GM18520 (cell line): ENCODE results near the gene SEZ6.

ENCODE experiments used
- ATAC-seq: cut with Tn5 transposase; IDR thresholded peaks from one replicate; pipeline ENCODE4 v1.9.1; 2021; ENCODE audit not compliant: unreplicated experiment

SEZ6 gene

DNA sequence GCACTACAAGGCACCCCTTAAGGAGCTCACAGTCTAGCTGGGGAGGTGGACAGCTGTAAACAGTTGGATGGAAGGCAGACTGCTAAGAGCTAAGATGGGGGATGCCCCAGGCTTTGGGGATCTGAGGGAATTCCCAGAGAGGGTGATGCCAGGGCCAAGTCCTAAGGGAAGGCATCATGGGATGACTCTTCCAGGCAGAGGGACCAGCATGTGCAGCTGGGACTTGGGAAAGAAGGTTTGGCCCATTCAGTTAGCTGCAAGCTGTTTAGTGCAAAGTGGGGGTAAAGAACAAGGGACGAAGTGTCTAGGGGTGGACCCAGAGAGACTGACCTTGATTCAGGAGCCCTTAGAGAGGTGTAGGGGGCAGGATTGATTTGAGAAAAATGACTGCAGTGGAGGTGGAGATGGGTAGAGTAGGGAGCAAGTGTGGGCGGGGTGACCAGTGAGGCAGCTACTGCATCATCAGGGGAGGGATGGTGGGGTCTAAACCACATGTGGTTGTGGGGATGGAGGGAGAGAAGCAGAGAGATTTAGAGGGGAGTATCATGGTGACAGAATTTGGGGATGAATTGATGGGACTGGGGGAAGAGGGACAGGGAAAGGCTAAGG, 27.4 kb downstream of the SEZ6 start:
- no peak for ATAC-seq

DNA sequence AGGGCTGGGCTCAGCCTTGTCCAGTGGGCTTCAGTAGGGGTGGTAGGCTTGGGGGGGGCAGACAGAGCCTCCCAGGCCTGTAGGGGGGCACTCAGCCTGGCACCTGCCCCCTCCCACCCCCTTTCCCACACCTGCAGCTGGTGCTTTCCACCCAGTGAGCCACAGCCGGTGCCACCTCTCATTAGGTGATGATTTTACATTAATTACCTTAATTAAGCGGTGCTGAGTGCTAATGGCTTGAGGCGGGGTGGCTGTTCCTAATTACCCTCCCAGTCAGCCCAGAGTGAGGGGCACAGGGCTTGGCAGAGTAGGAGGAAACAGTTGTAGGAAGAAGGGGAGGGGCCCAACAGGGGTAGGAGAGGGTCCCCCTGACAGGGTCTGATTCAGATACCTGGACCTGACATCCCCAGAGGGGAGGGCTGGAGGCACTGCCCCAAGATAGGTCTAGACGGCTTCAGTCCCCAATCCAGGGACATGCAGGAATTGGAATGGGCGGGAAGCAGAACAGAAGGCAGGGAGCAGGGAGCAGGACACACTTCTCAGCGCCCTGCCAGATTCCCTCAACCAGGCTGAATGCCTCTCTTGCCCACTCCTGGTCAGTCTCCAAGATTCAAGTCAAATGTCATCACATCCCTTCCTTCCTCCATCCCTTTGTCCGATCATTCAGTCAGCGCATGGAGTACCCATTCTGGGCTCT, 28.0 kb downstream of the SEZ6 start:
- no peak for ATAC-seq

DNA sequence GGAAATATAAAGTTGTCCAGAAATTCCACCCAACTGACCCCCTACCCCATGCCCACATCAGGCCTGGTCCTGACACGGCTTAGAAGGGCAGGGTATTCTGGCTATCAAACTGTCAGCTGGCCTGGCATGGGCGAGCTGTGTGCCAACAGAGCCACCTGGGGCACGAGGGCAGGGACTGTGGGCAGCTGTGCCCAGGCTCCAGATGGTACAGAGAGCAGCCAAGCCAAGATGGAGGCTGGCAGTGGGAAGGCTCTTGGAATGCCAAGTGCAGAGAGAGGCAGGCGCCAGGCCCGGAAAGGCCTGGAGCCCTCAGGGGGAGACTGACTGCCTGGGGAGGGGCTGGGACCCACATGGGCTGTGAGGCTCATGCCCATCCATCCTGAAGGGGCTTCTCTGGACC, 30.2 kb downstream of the SEZ6 start:
- no peak for ATAC-seq

DNA sequence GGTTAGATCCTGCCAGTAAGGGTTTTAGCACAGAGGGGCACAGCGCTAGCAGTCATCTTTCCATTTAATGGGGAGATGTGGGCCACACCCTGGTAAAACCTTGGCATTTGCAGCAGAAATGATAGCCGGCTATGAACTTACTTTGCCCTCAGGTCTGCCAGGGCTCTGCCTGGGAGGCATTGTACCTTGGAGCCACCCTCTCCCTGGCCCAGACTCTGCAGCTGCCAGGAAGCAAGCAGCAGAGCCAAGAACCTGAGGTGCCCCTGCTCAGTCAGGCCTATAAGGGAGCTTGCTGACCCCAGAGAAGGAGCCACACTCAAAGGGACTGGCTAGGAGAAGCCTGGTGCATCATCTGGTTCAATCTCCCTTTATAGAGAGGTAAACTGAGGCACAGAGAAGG, 30.8 kb downstream of the SEZ6 start:
- ATAC-seq: no peak

DNA sequence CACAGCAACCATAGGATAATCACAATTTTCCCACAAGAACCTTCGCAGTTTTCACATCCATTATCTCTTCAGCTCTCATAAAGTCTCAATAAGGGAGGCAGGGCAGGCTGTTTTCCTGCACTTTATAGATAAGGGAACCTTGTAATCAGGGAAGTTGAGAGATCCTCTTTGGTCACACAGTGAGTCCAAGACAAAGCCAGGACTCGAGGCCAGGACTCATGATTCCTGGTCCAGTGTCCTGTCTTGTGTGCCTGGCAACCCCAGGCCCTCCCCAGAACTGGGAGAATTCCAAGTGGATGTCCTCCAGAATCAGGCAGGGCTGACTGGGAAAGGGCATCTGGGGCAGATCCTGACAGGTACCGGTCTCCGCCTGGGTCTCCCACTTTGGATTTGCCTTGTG, 31.4 kb downstream of the SEZ6 start:
- ATAC-seq: no peak

DNA sequence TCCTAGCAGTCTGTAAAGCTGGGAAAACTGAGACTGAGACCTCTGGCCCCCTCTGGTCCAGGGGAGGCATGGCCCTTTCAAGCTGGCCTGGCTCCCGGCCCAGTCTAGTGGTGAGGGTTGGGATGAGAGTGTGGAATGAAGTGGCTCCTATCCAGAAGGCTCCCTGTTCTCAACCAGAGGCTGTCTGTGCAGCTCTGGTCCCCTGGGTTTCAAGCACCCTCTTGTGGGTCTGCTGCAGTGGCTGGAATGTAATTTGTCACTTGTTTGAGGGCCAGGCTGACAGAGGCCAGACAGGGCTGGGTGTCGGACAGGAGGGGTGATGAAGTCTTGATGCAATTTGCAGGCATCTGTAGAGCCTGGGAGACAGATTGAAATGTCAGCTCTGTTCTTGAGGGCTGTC, 32.4 kb downstream of the SEZ6 start:
- ATAC-seq: no peak

DNA sequence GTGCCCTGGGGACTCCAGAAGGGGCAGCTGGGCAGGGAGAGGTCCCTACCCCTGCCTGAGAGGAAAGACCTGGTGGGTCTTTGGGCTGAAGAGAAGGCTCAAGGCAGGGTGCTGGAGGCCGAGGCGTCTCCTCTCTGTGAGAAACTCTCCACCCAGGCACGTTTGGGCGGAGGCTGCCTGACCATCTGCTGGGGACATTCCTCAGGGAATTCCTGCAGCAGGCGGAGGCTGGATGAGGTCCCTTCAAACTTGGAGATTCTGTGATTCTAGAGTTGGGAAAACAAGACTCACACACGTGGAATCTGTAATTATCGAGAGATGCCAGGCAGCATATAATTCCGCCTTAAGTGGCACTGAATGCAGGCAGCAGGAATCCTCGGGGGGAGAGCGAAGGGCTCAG, 33.4 kb downstream of the SEZ6 start:
- no peak for ATAC-seq

DNA sequence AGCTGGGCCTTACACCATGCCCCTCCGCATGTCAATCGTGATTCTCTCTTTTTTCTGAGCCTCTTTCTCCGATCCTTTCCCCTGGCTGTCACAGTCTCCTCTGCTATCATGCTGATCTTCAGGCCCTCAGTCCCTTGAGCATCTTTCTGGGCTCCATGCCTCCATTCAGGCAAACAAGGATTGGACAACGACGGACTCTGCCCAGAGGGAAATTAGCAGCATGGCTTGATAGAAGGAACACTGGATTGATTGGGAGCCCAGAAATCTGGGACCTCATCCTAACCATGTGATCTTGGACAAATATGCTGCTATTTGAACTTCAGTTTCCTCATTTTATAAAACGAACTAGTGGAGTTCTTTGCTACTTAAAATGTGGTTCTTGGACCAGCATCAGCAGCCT, 35.0 kb downstream of the SEZ6 start:
- ATAC-seq: no peak

DNA sequence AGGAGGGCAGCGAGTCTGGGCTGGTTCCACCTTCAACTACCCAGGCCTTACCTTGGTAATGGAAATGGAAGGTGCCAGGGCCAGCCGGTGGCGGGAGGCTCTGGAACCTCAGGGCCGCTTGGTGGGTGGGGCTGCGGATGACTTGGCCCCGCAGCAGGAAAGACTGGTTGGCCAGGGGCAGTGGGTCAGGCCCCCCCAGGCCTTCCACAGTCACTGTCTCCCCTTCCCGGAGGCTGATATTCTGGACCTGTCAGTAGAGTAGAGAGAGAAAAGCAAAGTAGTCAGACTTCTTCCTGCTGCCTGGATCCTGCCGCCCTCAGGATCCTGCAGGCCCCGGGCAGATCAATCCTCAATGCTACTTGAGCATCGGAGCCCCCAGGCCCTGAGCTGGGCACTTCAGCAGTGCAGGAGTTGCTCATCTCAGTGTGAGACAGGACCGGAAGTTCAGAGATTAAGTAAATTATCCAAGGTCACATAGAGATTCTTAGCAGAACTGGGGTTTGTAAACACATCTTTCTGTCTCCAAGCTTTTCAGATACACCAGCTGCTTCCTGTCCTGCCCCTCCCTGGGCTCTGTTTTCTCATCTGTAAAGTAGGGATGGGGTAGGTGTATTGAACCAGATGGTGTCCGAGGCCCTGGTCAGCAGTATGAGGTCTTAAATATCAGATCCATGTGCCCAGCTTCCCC, 36.0 kb downstream of the SEZ6 start:
- ATAC-seq: no peak

DNA sequence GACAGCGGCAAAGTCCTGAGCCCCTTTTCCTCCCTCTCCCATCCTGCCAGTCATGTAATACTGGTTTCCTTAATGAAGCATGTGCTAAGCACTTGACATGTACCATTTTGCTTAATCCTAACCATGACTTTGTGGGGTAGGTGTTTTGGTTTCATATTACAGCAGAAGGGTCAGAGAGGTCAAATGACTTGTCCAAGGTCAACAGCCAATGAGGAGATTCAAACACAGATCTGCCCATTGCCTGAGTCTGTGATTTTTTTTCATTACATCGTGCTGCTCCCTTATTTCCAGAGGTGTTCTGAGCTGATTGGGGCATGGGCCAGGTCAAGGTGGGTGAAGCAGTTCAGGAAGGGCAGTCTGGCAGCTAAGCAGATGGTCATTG, 36.9 kb downstream of the SEZ6 start:
- no peak for ATAC-seq

DNA sequence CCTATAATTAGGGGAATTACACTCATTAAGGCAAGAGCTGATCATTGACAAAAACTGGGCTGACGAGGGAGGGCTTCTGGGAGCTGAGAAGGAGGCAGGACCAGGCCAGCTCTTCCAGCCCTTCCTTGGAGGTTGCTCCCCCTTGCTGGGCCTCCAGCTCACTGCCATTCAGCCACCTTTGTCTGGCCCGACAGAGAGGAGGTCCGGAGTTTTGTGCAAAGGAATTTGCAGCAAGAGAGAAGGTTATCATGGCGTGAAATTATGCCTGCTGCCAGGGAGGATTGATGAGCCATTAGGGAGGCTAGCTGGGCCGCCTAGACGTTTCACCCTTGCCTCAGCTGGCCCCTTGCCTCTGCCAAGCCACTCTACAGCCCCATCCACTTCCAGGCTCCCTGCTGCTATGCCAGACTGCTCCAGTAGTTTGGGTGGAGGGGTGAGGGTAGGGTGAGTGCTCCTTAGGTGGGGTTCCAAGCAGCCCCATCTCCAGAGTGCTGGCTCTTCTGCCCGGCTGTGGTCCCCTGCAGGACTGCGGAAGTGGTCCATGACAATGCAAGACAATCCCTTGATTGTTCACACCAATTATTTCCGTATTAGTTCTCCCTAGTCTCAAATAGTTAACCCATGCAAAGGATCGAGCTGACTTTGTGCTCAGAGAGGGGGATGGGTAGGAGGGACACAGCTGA, 37.5 kb downstream of the SEZ6 start:
- ATAC-seq: no peak

DNA sequence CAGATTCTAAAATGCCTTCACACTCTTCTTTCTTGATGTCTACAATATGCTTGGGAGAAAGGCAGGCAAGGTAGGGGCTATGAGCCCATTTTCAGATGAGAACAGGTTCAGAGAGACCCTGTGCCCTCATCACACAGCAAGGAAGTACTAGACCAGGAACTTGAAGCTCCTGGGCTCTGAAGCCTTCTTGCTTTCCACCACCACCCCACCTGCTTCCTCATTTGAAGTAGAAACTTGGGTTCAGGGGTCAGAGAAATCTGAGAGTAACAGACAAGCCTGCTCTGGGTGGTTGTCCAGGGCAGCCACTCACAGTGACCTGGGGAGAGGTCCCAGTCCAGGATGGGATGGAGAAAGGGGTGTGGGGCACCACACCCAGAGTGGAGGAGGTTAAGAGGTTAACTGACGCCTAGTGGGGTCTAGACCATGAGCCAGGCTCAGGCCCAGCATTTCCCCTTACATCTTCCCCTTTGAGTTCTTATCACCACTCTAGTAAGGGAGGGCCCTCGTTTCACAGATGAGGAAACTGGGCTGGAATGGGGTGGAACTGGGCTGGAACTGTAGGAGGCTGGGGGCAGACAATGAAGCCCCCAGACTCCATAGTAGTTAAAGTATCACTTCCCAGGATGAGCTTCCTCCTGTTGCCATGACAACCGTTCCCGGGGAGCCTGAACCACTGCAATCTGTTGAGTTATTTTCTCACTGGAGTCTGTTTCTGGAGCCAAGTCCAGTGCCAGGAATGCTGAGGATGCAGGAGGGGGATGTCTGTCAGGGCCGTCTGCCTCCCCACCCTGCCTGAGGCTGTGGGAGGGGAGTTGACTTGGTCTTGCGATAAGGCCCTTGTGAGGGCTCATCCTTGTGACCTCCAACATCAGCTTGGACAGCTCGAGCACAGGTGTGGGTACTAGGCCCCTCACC, 38.4 kb downstream of the SEZ6 start:
- ATAC-seq: no peak

DNA sequence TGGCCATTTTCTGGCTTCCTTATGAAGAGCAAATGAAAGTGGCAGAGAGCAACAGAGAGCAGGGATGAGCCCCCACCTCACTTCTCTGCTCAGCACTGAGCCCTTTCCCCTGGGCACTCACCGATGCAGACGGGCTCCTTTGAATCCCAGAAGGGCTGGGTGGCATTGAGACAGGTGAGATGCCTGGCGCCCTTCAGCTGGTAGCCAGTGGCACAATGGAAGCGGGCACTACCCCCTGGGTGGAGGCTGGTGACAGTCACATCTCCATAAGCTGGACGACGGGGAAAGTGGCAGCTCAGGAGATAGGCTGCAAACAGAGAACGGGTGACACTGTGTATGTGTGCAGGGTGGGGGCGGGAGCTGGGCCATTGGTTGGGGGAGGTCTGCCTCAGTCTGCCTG, 42.0 kb downstream of the SEZ6 start:
- no peak for ATAC-seq

DNA sequence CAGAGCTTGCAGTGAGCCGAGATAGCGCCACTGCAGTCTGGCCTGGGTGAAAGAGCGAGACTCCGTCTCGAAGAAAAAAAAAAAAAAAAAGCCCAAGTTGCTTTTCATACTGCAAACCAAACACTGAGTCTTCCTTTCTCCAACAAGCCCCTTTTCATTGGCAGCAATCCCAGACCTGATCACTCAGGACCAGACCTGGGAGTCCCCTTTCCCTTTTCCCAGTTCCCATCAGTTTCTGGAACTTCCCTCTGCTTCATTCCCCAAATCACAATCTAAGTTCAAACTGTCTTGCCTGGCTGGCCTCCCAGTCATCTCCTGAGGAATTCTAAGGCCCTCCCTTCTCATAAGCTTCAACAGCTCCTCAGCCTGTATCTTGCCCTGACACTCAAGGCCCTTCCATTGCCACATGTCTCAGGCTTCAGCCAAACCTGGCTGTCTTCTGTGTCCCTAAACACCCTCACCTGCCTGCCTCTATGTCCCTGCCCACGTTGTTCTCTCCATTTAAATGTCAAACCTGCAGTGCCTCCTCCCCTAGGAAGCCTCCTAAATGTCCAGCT, 42.7 kb downstream of the SEZ6 start:
- no peak for ATAC-seq

DNA sequence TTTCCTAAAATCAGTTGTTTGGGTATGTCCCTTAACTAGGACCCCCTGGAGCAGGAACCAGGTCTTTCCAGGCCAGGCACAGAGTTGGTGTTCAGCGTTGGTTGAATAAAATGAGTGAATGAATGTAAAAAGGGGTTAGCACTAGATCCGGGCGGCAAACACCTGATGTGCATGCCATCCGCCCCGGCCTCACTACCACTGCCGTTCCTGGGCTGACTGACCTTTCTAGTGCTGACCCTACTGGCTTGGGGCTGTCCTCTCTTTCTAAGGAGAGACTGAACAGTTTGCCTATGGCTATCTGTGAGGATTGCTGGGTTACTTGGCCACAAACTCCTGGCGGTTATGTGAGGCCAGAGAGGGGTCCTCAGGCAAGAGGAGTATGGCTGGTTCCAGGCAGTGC, 44.4 kb downstream of the SEZ6 start:
- no peak for ATAC-seq

DNA sequence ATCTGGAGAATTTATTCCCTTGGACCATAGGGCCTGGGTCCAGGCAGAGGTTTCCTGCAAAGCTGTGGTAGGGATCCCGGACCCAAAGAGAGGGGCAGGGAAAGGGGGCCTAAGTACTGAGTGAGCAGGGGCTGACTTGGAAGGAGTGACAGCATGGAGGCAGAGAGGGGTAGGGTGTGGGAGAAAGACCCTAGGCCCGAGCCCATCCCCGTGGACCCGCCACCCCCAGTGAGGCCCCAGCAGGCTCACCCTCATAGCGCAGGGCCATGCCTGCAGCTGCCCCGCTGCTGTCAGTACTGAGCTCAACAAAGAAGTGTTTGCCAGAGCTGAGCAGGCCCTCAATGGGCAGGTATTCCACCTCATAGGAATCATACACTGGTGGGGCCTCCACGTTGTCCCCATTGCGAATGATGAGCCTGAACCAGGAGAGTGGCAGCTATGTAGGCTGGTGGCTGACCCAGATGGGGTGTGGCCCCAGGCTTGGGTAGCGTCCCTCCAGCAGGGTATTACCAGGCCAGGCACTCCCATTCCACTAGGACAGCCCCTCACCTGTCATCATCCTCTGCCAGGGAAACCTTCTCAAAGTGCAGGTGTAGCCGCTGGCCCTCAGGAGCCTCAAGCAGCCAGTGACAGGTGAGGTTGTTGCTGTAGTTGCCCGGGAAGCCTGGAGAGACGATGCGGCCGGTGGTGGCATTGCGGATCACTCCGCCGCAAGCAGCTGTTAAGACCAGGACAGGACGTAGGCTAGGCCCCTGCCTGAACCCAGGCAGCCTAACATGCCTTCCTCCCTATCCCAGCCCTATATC, 45.4 kb downstream of the SEZ6 start:
- ATAC-seq: no peak

DNA sequence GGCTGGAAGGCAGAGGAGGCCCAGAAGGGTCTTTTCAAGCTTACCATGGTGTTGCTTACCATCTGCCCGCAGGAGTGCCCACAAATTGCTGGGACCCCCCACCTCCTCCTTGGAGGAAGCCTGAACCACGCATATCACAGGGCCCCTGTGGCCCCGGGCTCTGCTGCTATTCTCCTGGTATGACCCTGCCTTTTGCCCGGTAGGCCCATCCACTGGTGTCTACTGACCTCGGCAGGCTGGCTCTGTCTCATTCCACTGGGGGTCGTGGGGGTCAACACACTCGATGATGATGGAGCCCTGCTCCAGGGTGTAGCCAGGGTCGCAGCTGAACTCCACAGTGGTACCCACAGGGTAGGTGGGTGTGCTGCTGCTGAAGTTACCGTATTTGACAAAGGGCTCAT, 46.4 kb downstream of the SEZ6 start:
- no peak for ATAC-seq

DNA sequence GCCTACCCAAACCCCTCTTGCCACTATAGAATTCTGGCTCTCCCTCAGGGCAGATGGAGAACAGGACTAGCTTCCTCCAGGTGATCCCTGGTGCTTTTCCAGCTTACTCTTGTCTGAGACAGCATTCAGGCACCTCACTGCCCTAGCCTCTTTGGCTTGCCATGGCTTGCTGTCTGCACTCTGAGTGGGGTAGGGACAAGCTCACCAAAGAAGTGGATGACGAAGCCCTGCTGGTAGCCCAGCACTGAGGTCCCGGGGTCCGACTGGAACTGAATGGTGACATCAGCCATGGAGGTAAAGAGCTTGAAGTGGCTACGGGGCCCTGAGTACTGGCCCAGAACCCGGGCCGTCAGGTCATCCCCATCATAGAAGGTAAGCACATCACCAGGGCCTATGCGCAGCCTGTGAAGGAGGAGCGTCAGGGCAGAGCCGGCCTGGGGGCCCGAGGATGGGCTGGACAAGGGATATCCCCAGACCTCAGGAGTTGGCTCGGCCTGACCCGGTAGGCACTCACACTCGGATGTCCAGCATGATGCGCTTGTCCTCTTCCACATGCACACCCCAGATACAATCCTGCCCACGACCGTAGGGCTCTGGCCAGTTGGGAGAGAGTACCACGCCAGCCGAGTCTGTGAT, 46.9 kb downstream of the SEZ6 start:
- no peak for ATAC-seq

DNA sequence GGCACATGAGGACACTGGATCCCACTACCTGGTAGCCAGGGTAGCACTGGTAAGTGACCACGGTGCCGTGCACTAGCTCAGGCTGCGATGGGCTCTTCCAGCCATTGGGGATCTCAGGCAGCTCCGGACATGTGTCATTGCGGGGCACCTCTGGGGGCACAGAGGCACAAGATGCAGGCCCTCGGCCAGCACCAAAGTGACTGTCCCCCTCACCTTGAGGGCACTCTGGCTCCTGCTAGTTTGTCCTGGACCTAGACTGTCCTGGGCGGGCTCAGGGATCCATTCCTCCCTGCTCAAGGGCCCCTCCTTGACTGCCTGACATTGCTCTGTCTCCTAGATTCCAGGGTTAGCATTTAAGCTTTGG, 47.9 kb downstream of the SEZ6 start:
- no peak for ATAC-seq
